ENCODE measurements around the gene ZC3H13.

The ZC3H13 gene, protein sequence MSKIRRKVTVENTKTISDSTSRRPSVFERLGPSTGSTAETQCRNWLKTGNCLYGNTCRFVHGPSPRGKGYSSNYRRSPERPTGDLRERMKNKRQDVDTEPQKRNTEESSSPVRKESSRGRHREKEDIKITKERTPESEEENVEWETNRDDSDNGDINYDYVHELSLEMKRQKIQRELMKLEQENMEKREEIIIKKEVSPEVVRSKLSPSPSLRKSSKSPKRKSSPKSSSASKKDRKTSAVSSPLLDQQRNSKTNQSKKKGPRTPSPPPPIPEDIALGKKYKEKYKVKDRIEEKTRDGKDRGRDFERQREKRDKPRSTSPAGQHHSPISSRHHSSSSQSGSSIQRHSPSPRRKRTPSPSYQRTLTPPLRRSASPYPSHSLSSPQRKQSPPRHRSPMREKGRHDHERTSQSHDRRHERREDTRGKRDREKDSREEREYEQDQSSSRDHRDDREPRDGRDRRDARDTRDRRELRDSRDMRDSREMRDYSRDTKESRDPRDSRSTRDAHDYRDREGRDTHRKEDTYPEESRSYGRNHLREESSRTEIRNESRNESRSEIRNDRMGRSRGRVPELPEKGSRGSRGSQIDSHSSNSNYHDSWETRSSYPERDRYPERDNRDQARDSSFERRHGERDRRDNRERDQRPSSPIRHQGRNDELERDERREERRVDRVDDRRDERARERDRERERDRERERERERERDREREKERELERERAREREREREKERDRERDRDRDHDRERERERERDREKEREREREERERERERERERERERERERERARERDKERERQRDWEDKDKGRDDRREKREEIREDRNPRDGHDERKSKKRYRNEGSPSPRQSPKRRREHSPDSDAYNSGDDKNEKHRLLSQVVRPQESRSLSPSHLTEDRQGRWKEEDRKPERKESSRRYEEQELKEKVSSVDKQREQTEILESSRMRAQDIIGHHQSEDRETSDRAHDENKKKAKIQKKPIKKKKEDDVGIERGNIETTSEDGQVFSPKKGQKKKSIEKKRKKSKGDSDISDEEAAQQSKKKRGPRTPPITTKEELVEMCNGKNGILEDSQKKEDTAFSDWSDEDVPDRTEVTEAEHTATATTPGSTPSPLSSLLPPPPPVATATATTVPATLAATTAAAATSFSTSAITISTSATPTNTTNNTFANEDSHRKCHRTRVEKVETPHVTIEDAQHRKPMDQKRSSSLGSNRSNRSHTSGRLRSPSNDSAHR (N-terminal part only)

DNA sequence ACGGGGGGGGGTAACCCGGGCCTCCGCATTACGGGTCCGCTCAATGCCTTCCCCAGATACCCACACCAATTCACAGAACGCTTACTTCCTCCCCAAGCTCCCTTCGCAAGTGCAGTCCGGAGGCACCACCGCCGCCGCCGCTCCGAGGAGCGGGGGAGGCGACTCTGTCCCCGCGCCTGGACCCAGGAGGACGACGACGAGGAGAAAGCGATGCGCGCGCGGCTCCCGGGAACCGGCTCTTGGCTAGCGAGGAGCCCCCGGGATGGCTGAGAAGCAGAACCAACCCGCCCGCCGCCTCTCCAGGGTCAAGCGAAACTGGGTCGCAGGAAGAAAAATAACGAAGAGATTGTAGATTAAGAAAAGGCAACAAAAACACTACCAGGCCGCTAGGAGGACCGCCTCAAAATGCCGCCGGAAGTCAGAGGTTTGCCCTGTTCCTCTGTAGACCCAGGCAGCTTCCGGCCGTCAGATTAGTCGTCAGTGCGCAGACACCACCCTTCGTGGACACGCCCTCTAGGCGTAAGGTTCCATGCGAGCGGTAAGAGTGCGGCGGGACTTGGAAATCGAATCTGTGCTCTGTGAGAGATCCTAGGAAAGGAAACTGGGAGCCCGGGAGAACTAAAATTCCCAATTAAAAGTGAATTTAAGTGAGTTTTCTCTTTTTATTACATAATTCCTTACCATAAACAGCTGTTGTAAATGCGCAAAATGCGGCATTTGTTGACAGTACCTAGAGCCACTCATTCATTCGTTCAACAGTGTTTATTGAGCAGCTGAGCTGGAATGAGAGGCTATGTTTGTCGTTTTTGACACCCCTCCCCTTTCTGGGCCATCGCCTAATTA lies at the start of gene ZC3H13:
Gene ZC3H13 (minus strand): TSS at position 428 of the 843 bp plus-strand sequence. CDS start 7,239 bp downstream, outside the sequence.
- peak; percentile 84 for FAIRE-seq

DNA sequence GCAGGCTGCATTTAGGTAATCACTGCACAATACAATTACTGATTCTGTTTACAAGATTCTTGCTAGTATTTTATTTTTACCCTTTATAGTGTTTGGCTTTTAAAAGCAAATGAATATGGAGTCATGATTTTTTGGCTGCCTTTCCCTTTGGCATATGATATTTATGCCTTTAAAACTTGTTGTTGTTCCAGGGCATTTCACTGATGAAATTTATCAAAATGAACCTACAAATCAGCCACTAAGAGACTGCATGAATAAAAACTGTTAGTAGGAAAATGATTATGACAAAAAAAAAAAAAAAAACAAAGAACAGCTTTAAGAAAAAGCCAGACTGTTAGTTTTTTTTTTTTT lies 49.7 kb upstream of the ZC3H13 start:
- no peak for FAIRE-seq

DNA sequence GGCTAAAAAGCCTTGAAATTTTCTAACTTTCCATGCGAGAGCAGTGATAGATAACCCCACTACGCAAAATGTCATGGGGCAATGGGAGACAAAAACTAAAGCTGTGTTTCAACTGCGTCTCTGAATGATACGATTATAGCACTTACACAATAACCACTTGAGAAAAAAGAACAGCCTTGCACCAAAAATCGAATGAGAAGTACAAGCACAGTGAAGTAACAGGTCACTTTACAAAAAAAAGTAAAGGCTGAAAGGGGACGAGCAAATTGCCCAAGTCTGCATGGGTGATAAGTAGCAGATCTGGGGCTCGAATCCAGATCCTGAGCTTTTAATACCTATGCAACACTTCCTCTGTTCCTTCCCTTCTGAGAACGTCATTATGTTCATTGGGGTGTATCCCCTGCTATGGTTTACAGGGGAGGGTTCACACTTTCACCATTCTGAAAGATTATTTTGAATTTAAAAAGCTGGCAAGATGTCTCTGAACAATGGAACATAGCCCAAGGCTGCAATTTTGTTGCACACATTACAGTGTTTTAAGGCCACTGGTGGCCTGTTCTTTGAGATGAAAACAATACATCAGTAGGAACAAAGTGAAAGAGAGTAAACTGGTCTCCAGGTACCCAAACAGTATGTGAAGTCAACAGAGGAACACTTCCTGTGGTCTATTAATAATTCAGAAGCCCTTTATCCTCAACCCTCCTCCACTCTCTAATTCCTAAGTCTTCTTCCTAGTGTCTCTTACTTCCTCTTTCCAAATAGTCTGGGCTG lies 49.1 kb upstream of the ZC3H13 start:
- FAIRE-seq = no peak

DNA sequence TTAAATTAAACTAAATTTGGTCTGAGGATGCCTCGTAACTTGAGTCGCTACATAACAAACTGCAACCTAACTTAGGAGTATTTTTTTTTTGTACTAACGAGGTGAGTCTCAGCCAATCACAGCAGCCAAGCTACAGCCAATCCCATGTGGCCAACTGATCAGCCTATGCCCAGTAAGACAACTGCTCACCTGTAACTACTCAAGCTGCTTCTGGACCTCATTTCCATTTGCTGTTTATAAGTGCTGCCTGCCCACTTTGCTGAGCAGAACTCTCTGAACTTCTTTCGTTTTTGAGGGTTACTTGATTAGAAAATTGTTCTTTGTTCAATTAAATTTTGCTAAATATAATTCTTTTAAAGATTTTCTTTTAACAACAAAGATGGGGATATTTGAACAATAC lies 48.5 kb upstream of the ZC3H13 start:
- no peak for FAIRE-seq

DNA sequence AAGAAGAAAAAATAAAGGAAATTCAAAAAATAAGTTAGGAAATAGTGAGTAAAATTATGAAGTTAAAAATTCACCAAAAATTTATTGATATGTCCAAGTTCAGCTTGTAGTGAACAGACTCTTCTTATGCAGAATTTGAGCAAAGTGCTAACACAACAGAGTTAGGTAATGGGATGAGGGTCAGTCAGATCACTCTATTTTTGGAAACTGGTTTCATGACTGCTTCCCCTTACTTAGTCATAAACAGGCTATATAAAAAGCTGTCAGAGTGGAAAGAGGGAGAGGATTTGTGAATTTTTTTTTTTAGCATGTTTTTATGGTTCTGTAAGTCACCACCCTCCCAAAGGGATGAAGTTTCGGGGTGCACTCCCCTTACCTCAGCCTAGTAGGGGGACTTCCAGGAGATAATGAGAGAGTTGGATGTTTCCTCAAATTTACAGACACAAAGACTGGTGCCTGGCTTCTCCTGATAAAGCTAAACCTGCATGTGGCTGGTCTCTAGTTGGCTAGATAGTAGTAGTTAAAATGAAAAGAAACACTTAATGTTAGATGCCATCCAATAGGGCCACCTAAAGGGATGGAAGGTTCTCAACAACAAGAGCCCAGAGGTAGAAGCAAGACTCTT lies 47.8 kb upstream of the ZC3H13 start:
- FAIRE-seq = no peak

DNA sequence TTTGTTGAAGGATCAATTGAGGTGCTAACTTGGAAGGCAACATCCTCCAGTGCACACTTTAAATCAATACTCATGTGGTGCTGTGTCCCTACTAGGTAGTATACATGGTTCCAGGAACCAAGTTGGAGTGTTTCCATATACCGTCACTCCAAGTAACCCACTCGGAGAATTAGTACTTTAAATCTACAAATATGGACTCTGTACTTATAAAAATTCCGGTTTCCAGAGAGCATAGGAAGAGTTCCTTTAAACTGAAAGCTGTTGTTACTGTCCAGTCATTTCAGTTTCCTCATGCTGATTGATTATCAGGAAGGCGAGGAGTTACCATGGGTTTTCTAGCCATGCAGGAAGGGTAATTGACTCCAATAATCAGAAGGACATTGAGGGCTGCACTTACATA lies 45.1 kb upstream of the ZC3H13 start:
- no peak for FAIRE-seq

DNA sequence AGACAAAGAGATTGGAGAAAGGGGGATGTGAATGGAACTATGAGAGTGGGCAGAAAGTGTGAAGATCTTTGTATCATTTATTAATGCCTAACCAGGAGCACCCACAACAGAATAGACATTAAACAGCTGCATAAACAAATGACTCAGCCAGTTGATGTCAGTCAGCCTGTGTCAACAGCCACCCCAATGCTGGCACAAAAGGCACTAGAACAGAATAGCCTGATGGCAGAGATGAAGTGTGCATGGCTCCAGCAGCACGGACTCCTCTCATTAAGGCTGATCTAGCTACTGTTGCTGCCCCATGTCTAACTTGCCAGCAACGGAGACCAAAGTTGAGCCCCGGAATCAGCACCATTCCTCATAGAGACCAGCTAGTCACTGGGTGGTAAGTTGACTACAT lies 44.5 kb upstream of the ZC3H13 start:
- no peak for FAIRE-seq

DNA sequence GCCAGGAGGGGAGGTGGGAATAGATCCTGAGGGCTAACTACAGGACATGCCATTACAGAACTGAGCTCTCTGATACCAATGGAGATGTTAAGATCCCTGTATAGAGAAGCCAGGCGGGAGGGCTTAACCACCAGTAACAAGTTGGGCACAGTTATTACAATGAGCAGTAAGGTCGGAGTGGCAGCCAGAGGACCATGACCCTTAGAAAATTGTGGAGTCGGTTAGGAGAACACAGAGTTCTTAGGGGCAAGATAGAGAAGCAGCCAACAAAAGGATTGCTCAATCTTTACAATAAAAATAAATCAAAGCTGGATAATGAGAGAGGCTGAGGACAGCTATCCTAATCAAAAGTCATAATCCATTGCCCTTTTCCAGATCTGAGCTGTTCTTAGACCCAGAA lies 41.9 kb upstream of the ZC3H13 start:
- FAIRE-seq = no peak

DNA sequence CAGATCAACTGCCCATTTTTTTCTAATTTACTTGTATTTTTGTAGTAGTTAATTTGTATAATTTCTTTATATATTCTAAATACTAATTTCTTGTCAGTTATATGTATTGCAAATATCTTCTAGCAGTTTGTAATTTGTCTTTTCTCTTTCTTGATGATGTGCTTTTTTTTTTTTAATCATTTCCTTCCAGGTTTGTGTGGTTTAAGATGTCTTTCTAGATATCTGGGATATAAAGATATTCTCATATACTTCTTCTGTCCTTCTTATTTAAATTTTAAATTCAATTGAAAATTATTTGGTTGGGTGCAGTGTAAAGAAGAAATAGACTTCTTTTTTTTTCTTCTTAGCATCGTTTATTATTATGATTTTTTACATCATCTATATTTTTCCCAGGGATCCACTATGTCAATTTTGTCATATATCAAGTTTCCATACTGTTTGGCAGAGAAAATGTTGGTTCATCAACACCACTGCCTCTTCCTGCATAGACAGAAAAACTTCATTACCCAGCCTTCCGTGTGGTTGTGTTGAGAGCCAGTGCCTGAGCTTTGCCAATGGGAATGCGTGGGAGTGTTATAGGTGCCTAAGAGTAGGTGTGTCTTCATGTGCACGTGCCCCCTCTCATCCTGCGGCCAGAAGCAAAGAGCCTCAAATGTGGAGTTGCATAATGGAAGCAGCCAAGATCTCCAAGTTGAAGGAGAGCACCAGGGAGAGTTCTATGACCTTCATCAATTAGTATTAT lies 36.4 kb upstream of the ZC3H13 start:
- FAIRE-seq = no peak

DNA sequence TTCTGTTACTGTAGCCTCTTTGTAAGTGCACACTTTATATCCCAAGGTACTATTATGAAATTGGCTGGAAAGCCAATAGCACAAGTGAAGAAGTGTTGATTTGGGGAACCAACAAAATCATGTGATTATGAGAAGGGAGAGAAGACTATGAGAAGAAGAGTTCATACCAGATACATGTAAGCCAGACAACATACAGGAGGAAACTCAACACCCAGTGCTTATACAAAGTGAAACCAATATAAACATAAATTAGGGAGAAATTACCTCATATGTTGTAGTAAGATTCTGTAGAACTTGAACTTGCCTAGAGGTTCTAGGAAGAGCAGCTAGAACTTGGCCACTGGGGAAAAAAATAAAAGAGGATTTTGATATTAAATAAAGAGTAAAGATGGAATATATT lies 34.9 kb upstream of the ZC3H13 start:
- no peak for FAIRE-seq

DNA sequence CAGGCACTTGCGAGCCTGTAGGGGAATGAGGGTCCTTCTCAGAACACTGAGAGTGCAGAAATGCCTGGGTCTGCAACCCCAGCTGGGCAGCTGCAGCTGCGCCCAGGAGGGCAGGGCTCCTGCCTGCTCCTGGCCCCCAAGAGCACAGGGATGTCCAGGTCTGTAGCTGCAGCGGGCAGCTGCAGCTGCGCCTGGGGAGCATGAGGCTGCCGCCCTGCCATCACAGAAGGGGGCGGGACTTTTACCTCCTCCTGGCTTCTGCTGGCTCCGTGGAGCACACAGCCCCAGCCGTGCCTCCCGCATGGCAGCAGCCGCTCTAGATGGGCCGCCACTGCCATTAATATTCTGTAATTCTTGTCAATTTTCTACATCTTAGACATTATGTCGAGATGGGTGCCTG lies 34.4 kb upstream of the ZC3H13 start:
- no peak for FAIRE-seq

DNA sequence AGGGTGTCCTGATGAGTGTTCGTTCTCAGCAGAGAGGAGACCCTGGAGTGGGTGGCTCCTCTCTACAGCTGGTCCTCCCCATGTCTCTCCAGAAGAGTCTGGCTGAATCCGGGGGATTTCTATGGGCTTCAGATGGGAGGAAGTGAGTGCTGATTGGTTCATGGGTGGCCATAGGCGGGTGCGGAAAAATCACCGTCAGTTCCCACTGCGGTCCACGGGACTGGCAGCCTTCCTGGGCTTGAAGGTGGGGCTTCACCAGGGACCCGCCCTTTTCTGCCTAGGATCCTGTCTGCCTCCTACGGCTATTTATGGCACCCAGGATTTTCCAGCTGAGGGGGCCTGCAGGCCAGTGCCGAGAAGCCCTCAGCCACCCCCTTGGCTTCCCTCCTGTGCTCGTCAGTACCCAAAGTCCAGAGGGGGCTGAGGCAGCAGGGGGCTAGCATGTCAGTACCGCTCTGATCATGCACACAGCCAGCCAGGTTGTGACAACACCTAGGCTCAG lies 33.9 kb upstream of the ZC3H13 start:
- no peak for FAIRE-seq

DNA sequence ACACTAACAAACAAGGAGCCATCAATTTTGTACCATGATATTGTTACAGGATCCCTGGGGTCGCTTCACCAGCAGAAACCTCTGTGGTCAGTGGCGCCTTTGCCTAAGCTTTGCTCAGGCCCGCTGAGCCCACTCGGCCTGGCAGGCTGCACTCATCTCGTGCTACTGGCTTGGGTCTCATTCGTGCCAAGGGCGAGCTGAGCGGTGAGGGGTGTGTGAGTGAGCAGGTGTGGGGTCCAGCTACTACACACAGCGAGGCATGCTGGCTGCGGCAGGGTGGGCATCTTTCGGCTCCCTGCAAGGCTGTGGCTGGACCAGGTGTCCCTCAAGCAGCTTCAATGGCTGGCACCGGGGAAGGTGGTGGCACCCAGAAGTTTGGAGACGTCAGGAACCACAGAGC lies 33.2 kb upstream of the ZC3H13 start:
- FAIRE-seq = no peak

DNA sequence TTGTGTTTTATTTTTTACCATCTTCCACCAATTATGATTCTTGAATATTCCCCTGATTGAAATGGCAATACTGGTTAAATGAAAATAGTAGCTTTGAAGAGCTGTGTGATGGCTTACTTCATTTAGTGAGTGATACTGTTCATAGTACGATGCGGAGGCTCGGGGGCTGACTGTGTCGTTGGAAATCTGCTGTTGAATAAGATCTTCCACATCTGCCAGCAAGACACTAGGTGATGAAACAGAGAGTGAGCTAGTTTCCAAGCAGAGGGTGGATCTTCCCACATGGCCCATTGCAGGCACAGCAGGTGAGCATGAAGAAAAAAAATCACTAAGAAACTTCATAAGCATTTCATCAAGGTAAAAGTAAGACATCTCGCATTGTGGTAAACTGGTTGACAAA lies 29.8 kb upstream of the ZC3H13 start:
- FAIRE-seq = no peak

DNA sequence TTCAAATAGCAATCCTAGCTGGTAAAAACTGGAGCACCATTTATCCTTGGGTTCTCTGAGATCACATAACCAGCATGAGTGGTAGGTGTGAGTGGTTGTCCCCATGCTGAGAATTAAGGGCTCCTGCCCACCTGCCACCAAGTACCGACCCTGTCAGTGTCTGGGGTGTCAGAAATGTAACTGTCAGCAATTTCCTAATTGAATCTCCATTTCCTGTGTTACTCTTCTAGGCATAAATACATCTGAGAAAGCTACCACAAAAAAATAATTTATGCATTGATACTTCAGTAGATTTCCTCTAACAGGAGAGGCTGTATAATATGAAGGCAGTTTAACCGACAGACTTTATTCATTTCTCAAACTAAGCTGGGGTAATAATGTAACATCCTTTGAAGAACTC lies 27.2 kb upstream of the ZC3H13 start:
- no peak for FAIRE-seq

DNA sequence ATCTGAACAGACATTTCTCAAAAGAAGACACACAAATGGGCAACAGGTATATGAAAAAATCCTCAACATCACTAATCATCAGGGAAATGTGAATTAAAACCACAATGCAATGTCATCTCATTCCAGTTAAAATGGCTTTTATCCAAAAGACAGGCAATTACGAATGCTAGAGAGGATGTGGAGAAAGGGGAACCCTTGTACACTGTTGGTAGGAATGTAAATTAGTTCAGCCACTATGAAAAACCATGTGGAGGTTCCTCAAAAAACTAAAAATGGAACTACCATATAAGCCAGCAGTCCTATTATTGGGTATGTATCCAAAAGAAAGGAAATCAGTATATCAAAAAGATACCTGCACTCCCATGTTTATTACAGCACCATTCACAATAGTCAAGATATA lies 24.7 kb upstream of the ZC3H13 start:
- no peak for FAIRE-seq

DNA sequence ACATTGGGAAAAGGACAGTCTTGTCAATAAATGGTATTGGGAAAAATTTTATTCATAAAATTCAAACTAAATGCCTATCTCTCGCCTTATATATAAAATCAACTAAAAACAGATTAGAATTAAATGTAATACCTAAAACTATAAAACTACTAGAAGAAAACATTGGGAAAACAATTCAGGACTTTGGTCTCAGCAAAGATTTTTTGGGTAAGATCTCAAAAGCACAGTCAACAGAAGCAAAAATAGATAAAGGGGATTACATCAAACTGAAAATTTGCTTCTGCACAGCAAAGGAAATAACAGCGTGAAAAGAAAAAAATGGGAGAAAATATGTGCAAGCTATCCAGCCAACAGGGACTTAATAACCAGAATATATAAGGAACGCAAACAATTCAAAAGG lies 24.3 kb upstream of the ZC3H13 start:
- FAIRE-seq = no peak

DNA sequence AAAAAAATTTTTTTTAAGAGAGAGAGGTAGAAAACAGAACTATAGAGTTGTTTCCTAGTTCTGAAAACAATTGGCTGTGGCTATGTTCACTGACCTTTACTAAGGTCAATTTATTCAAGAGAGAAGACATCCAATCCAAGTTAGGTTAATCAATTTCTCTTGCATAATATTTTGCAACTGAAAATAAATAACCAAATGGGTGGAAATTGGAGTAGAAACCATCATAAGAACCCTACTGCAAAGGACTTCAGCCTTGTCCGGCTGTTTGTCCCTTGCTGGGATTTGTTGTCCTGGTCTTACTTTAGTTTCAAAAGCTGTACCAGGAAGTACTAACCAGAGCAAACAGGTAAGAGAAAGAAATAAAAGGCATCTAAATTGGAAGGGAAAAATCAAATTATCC lies 23.3 kb upstream of the ZC3H13 start:
- no peak for FAIRE-seq

DNA sequence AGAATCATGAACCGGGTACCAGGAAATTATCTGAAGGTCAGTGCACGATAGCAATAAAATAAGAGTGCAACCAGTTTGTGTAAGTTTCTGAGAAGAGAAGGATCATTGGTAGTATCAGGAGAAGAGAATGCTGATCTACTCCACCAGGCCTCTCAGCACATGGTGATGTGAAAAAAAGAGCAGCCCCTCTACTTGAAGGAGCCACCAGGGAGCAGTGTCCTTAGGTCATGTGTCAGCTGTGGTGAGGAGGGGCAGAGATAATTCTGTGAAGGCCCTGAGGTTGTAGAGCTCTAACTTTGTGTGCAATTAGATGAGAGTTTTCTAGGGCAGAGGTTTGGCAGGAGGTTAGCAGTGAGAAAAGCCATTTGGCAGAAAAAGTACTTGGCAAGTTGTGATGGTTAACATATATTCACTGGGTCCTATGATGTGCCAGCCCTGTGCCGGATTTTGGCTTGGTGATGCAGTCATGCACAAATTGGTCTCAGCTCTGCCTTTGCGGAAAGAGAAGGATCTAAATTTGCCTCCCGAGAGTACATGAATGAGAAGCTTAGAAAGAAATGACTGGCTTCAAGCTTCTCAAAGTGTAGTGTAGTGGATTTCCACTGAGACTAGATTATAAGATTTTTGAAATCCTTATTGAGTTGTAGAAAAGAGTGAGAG lies 19.2 kb upstream of the ZC3H13 start:
- no peak for FAIRE-seq

DNA sequence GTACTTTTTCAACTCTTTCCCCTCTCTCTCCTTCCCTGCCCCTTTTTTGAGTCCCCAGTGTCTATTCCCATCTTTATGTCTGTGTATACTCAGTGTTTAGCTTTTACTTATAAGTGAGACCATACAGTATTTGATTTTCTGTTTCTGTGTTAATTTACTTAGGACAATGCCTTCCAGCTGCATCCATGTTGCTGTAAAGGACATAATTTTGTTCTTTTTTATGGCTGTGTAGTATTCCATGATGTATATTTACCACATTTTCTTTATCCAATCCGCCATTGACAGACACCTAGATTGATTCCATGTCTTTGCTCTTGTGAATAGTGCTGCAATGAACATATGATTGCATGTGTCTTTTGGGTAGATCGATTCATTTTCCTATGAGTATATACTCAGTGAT lies 10.7 kb upstream of the ZC3H13 start:
- no peak for FAIRE-seq
